VCaP (cell line): ENCODE results near the gene SLC35F5.
A peak's percentile ranks its signal among the peaks of the same experiment; 100 is the strongest.

Source experiments
- H3K27ac ChIP-seq: fragments of 450-650 bp; 2 replicates; pipeline ENCODE4 v1.5.1; 2017
- CTCF ChIP-seq: fragments of 450-650 bp; conservative IDR thresholded peaks from 2 replicates; pipeline ENCODE4 v1.5.1; 2017; ENCODE audit warnings: mild to moderate bottlenecking, moderate library complexity

The SLC35F5 gene

GRCh38 chr2:113767811-113768460, 11.5 kb upstream of the SLC35F5 start:
- no peak overlapping the region for H3K27ac ChIP-seq
- TF ChIP-seq CTCF: no peak

- TF ChIP-seq CTCF: no peak
- no peak overlapping the region for H3K27ac ChIP-seq
Observed at GRCh38 chr2:113765276-113765675, 8.8 kb upstream of the SLC35F5 start.

- H3K27ac ChIP-seq: no peak overlapping the region
- TF ChIP-seq CTCF: no peak
Observed at GRCh38 chr2:113762377-113763118, 6.1 kb upstream of the SLC35F5 start.

- no peak overlapping the region for H3K27ac ChIP-seq
- TF ChIP-seq CTCF: no peak
Observed at GRCh38 chr2:113760400-113760799, 4.0 kb upstream of the SLC35F5 start.

GRCh38 chr2:113757138-113757657, 756 bp upstream of the SLC35F5 start:
- H3K27ac ChIP-seq: peak overlapping the region; percentile 92
- TF ChIP-seq CTCF: no peak

GRCh38 chr2:113755835-113756354, 547 bp downstream of the SLC35F5 start:
- no peak for TF ChIP-seq CTCF
- peak overlapping the region; percentile 92 for H3K27ac ChIP-seq

GRCh38 chr2:113755035-113755834, 1.2 kb downstream of the SLC35F5 start:
- TF ChIP-seq CTCF: no peak
- H3K27ac ChIP-seq: peak overlapping the region; percentile 92
